ENCODE measurements around the gene ODC1. TPM values are rescaled to one million over a fixed set of nuclear protein-coding genes. Genes with fewer than 3 reads are reported as not detected.

ODC1 gene
- total RNA-seq, 1 experiment from 2014 or later = 231 TPM

DNA sequence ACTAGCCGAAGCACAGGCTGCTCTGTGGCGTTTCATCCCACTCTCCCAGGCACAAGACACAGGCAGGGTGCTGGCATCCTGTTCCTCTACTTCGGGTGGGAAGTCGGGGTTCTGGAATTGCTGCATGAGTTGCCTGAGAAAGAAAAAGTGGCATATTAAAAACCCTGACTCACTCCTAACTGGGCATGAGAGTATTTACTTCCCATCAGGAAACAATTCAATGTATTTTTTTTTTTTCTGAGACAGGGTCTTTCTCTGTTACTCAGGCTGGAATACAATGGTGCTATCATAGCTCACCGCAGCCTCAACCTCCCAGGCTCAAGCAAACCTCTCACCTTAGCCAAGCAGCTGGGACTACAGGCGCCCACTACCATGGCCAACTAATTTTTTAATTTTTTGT is 7.4 kb downstream of the ODC1 start:
- Histone ChIP-seq H3K36me3 (ENCODE audit: control insufficient read depth in 1 of 2, insufficient read depth in 2 of 2, low read length in 2 of 2) (peaks cover 39 to 59% of the 10 kb centered on the region in 2 experiments), H3K9ac (ENCODE audit: low read length) (no peak overlapping the region), H3K79me2 (ENCODE audit: insufficient read depth, low read length) (peaks cover 35% of the 10 kb centered on the region), H3K9me3 (ENCODE audit: control insufficient read depth in 1 of 2, insufficient read depth in 1 of 2, low read depth in 1 of 2, low read length in 2 of 2) (no peaks in the 10 kb centered on the region), H3K9me2 (ENCODE audit: insufficient read depth) (no peaks in the 10 kb centered on the region), H2AFZ (ENCODE audit: low read depth, low read length, poor library complexity, severe bottlenecking) (no peak overlapping the region), H3K4me3 (replicated peaks in 1 of 2; ENCODE audit: low read depth in 1 of 2, low read length in 2 of 2) (no peak overlapping the region), H3K4me2 (ENCODE audit: low read length) (no peak overlapping the region), H3K27me3 (ENCODE audit: insufficient read depth, low read length) (no peaks in the 10 kb centered on the region), H3K27ac (ENCODE audit: low read depth, low read length) (no peak overlapping the region), H4K20me1 (ENCODE audit: insufficient read depth) (peaks cover 9% of the 10 kb centered on the region; the same call in 1 of the 2 replicates), H3K4me1 (ENCODE audit: control insufficient read depth in 1 of 2, insufficient read depth in 2 of 2, low read length in 2 of 2) (no peaks in the 10 kb centered on the region)
- ATAC-seq (no peak), DNase-seq (ENCODE audit: low read depth, low spot score) (no peak)
- TF ChIP-seq JUND (IDR thresholded peaks at IDR 0.05) (no peak), POLR2A (IDR thresholded peaks at IDR 0.05; ENCODE audit: borderline replicate concordance, extremely low read depth, insufficient read depth, insufficient read length) (no peak), RAD21 (IDR thresholded peaks at IDR 0.05; ENCODE audit: low read depth) (no peak)
- TF ChIP-seq, protein P1, sequence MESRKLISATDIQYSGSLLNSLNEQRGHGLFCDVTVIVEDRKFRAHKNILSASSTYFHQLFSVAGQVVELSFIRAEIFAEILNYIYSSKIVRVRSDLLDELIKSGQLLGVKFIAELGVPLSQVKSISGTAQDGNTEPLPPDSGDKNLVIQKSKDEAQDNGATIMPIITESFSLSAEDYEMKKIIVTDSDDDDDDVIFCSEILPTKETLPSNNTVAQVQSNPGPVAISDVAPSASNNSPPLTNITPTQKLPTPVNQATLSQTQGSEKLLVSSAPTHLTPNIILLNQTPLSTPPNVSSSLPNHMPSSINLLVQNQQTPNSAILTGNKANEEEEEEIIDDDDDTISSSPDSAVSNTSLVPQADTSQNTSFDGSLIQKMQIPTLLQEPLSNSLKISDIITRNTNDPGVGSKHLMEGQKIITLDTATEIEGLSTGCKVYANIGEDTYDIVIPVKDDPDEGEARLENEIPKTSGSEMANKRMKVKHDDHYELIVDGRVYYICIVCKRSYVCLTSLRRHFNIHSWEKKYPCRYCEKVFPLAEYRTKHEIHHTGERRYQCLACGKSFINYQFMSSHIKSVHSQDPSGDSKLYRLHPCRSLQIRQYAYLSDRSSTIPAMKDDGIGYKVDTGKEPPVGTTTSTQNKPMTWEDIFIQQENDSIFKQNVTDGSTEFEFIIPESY (IDR thresholded peaks at IDR 0.05; ENCODE audit: extremely low read depth, insufficient replicate concordance, low read length) = no peak
- TF ChIP-seq, protein P2, sequence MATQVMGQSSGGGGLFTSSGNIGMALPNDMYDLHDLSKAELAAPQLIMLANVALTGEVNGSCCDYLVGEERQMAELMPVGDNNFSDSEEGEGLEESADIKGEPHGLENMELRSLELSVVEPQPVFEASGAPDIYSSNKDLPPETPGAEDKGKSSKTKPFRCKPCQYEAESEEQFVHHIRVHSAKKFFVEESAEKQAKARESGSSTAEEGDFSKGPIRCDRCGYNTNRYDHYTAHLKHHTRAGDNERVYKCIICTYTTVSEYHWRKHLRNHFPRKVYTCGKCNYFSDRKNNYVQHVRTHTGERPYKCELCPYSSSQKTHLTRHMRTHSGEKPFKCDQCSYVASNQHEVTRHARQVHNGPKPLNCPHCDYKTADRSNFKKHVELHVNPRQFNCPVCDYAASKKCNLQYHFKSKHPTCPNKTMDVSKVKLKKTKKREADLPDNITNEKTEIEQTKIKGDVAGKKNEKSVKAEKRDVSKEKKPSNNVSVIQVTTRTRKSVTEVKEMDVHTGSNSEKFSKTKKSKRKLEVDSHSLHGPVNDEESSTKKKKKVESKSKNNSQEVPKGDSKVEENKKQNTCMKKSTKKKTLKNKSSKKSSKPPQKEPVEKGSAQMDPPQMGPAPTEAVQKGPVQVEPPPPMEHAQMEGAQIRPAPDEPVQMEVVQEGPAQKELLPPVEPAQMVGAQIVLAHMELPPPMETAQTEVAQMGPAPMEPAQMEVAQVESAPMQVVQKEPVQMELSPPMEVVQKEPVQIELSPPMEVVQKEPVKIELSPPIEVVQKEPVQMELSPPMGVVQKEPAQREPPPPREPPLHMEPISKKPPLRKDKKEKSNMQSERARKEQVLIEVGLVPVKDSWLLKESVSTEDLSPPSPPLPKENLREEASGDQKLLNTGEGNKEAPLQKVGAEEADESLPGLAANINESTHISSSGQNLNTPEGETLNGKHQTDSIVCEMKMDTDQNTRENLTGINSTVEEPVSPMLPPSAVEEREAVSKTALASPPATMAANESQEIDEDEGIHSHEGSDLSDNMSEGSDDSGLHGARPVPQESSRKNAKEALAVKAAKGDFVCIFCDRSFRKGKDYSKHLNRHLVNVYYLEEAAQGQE (IDR thresholded peaks at IDR 0.05; ENCODE audit: low read depth) = no peak
- TF ChIP-seq, protein P3, sequence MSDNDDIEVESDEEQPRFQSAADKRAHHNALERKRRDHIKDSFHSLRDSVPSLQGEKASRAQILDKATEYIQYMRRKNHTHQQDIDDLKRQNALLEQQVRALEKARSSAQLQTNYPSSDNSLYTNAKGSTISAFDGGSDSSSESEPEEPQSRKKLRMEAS (IDR thresholded peaks at IDR 0.05) = no peak
- TF ChIP-seq, protein P4, sequence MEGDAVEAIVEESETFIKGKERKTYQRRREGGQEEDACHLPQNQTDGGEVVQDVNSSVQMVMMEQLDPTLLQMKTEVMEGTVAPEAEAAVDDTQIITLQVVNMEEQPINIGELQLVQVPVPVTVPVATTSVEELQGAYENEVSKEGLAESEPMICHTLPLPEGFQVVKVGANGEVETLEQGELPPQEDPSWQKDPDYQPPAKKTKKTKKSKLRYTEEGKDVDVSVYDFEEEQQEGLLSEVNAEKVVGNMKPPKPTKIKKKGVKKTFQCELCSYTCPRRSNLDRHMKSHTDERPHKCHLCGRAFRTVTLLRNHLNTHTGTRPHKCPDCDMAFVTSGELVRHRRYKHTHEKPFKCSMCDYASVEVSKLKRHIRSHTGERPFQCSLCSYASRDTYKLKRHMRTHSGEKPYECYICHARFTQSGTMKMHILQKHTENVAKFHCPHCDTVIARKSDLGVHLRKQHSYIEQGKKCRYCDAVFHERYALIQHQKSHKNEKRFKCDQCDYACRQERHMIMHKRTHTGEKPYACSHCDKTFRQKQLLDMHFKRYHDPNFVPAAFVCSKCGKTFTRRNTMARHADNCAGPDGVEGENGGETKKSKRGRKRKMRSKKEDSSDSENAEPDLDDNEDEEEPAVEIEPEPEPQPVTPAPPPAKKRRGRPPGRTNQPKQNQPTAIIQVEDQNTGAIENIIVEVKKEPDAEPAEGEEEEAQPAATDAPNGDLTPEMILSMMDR (IDR thresholded peaks at IDR 0.05 in 2 of 3, conservative IDR thresholded peaks at IDR 0.05 in 1 of 3; ENCODE audit: borderline replicate concordance in 1 of 3, insufficient read depth in 1 of 3, low read depth in 2 of 3, low read length in 2 of 3) = no peak
- ChIA-PET POLR2A (interaction anchor here (1.7 kb wide), 1 partner anchor 221 kb away, joined by 3 read pairs; no protein-coding TSS in a partner anchor), CTCF (interaction anchor here (2.2 kb wide), 1 partner anchor 32 kb away, joined by 7 read pairs; no protein-coding TSS in a partner anchor), RAD21 (ENCODE audit: low non-redundant PET in 1 of 2, low total read pairs in 2 of 2, uncharacterized antibody in 2 of 2, unreplicated experiment in 2 of 2) (no interaction called here)
- intact Hi-C loops (cut with micrococcal nuclease) = no loop called here
- no TSS peak for BruUV-seq (replicated peaks)
